NCI-H1105 treated with DMSO at 0.1 percent for 48 hours (cell line): Measurements from ENCODE around the gene CDC25C.

Source experiments
- DNase-seq: peaks from one replicate; lab custom pipeline; 2025; lab: John Stamatoyannopoulos, UW

The CDC25C gene

DNA sequence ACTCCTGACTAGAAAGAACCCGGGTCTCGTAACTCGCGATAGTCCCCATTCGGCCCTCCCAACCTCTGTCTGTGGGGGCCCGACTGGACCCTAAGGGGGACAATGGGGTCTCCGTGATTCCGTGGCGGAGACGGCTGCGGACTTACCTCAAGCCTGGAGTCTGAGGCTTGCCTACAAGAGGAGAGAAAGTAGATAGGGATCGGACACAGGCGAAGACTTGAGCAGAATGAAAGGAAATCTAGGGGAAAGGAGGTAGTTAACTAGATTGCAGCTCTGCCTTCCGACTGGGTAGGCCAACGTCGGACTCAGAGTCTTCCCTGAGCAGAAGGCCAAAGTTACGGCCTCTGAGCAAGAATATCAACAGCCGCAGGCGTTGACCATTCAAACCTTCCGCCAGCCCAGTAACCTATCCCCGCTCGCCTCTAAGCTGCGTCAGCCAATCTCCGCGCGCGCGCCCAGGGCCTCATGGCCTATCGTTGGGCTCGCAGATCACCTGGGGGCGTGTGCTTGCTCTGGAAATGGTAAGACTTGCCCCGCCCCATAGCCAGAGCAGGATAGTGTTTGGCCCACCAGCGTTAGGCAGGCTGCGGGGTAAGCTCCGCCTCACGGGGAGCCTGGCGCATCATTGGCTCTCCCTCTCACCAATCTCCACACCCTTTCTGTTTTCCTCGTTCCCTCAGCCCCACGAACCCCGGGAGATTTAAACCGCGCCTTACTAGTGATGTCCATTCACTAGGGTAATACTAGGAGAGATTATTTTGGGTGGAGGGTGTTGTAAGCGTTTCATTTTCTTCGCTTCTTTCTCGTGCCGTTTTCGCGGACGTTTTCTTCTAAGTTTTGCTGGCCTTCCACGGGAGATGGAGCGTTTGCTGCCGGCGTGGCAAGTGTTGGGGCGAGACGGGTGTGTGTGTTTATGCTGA is at the start of gene CDC25C:
TSS of gene CDC25C (minus strand) at position 356 of the 920 bp plus-strand sequence. CDS start 624 bp downstream, outside the sequence.
- DNase-seq: peak; percentile 94

DNA sequence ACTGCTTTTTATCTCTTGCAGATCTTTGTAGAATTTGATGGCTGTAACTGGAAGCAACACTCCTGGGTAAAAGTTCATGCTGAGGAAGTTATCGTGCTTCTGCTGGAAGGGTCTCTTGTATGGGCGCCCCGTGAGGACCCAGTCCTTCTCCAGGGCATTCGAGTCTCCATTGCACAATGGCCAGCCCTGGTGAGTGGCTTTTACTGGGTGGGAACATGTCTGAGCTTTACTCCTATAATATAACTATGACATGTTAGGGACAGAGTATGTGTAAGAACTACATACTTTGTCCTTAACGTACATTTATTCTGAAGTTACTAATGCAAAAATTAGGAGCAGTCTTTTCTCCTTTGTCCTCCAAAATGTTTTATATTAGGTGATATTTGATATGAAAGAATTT is 41.0 kb upstream of the CDC25C start:
- DNase-seq: no peak

DNA sequence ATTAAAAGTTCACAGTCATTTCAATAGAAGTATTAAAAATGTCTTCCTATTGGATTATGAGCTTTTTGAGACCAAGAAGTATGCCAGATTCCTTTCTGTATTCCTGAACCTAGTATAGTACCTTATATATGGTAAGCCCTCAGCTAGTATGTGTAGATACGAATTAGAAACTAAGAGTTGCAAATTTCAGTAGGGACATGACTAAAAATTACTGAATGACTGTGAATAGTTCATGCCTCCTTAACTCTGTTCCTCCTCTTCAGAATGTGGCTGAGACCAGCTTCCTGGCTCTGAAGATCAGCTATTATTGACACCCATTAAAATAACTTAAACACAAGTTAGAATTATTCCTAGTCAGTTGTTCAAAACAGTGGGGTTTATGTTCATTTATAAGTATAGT is 40.6 kb upstream of the CDC25C start:
- DNase-seq: no peak

DNA sequence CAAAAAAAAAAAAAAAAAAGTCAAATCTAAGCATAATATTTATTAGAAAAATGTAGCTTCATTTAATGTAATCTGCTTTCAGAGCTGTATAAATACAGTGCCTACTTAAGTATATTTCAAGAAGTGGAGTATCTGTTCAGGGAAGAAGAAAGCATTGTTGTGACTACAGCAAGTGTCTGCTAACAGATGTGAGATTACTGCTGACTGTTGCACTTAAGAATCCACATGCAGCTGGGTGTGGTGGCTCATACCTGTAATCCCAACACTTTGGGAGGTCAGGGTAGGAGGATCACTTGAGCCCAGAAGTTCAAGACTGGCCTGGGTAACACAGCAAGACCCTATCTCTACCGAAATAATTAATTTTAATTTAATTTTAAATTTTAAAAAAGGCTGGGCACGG is 39.9 kb upstream of the CDC25C start:
- no peak for DNase-seq

DNA sequence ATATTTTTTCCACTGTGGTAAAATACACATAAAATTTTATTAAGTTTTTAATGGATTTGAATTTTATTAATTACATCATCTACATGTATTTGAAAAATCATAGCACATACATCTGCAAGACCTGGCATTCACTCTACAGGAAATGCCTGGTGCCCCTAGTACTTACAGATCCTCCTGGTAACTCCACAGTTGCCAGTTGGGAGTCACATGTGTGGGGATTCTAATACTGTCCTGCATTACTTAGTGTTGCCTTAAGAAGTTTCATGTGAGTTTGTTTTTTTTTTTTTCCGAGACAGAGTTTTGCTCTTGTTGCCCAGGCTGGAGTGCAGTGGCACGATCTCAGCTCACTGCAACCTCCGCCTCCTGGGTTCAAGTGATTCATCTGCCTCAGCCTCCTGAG is 38.9 kb upstream of the CDC25C start:
- no peak for DNase-seq

DNA sequence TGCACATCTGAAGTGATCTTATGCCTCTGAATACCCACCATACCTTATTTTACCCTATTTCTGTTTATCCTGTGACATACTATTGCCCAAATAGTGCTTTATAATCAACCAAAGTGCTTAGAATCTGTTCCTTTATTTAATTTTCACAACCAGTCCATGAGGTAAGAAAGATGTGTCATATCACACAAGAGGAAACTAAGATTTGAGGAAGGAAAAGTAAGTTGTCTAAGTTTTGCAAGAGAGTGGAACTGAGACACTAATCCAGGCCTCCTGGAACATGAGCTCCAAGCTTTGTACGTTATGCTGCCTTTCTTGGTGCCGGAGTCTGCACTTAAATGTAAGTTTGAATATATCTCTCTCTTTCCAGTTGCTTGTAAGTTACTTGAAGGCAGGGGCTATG is 38.1 kb upstream of the CDC25C start:
- DNase-seq: no peak

DNA sequence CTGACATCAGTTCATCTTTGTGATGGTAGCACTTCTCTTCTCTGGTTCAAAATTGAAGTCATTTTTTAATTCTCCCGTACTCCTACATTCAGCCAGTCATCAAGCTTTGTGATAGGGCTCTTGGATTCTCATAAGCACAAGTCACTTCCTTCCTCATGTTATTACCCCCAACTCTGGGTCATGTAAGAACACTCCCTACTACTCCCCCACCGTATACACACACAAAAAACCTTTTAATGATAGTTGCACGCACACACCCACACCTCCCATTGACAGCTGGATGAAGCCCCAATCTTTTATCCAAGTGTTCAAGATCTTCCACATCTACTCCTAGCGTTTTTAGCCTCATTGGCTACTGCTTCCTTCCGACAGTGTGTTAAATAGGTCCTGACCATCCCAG is 37.7 kb upstream of the CDC25C start:
- DNase-seq: no peak

DNA sequence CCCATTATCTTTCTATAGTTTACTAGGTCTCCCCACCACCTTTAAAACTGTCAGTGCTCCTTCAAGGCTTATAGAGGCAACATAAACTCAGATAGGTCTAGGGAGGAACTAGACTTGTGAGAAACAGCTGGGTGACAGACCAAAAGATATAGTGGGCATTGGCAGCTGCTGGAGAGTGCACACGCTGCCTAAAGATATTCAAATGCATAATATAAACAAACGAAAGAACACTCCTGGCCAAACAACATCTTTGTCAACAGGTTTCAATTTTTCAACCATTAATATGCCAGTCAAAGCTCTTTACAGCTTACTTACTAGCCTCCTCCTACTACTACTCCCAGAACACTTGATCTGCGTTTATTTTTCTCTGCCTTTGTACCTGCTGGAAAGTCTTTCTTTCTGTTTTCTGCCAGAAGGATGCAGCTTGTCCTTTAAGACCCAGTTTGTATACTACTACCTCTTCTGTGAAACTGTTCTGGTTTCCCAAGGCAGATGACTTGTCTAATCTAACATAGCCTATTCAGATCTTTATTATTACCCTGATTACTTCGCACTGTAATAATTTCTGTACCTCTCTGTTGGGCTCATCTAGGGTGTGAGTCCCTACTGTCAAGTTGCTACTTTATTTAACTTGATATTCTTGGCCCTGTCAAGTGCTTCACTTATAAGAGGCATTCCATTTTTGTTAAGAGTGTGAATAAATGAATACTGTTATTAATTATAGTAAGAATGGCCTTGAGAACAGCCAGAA is 35.2 kb upstream of the CDC25C start:
- no peak for DNase-seq

DNA sequence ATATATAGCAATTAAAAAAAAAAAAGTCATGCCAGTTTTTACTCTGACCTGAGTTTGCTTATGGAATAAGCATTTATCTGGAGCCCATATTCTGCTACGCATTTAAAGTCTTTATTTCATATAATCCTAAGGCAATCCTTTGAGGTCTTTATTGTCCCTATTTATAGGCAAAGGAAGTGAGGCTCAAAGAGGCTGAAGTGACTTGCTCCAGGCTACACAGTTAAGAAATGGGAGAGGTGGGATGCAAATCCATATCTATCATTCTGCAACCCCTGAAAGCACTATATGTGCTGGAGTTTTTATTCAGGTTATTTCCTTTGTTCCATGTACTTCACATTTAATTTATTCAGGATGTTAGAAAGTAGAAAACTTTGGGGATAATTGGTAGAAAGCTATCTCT is 33.0 kb upstream of the CDC25C start:
- DNase-seq: no peak

DNA sequence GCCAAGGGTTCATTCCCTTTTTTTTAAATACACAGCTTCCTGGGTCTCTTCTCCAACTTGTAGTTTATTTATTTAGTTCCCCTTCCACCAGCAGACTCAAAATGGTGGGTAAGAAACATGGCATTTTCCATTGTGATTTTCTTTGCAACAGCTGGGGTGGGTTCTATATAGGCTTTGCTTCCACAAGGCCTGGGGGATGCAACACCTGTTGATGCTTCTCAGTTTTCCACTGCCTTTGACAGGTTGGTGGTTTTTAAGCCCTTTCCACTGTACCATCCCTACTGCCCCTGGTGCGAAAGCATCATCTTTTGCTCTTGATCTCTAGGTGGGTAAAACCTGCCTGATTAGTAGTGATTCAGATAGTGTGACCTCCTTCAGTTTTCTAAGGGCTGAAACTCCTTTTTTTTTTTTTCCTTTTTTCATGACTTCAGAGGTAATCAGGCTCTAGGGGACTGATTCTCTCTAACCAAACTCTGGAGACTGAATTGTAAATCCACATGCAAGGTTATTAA is 29.4 kb upstream of the CDC25C start:
- no peak for DNase-seq

DNA sequence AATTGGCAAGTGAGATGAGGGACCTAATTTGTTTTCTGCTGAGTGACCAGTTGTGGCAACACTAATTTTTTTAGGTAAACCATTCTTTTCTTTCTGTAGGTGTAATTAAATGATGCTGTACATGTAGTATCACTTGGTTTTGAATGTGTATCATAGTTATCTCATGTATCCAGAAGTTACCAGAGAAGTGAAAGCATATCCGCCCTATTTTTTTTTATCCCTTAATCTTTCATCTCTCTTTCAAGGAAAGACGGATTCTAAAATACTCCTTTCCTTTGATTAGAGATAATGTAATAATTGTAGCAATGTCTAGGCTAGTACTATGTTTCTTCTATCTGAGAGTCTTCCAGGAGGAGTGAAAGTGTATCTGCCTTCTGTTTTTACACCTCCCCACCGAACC is 28.0 kb upstream of the CDC25C start:
- DNase-seq: no peak

DNA sequence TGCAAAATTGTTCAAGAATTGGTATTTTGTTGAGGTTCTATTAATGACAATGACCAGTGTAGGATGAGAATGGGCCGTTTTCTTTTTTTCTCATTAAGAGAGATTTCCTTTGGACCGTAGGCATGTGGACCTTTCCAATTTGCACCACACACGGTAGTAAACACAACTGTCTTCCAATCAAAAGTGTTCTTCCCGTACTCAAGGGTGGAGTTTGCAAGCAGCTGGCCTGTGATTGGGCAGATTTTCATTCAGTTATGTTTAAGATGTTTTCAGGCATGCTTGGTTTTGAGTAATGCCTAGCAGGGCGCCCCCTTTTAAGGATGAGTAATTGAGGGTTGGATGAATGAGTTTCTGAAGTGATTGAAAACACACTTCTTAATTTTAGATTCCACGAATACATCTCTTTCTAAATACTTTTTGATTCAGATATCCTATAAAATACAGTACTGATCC is 23.3 kb upstream of the CDC25C start:
- no peak for DNase-seq

DNA sequence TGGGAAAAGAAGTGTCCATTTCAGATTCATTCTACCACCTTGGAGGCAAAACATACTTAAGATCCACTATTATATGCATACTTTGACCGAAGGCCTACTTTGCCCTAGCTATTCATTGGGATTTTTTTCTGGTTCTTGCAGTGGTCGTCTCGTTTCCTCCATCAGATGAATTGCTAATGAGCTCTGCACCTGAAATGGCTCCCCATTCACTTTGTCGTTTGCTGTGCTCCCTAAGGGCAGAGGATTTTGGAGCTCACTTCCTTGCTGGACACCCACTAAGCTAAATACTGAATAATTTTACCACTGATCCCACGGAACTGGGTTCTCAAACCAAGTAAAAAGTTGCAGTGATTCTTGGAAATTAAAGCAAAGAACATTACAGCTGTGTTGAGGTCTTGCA is 22.8 kb upstream of the CDC25C start:
- no peak for DNase-seq

DNA sequence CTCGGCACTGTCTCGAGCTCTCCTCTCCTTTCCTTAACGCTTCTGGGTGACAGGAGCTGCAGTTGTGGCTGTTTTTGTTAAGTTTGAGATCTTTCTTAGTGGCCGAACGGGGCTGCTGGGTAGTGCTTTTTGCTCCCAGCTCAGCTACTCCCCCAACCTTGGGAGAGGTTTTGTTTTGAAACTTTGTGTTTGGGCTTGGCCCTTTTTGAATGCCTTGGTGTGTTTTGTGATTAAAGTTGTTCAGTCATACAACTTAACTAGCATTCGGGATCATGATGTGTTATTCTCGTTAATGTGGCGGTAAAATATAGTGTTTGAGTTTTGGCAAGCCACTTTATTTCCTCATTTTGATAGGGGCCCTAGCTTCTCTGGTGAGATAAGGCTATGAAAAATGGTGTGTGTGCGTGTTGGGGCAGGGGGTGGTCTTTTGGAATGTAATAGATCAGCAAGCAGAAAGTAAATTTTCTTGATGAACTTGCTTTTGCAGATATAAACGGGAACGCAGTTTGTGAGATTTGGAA is 22.0 kb upstream of the CDC25C start:
- DNase-seq: no peak

DNA sequence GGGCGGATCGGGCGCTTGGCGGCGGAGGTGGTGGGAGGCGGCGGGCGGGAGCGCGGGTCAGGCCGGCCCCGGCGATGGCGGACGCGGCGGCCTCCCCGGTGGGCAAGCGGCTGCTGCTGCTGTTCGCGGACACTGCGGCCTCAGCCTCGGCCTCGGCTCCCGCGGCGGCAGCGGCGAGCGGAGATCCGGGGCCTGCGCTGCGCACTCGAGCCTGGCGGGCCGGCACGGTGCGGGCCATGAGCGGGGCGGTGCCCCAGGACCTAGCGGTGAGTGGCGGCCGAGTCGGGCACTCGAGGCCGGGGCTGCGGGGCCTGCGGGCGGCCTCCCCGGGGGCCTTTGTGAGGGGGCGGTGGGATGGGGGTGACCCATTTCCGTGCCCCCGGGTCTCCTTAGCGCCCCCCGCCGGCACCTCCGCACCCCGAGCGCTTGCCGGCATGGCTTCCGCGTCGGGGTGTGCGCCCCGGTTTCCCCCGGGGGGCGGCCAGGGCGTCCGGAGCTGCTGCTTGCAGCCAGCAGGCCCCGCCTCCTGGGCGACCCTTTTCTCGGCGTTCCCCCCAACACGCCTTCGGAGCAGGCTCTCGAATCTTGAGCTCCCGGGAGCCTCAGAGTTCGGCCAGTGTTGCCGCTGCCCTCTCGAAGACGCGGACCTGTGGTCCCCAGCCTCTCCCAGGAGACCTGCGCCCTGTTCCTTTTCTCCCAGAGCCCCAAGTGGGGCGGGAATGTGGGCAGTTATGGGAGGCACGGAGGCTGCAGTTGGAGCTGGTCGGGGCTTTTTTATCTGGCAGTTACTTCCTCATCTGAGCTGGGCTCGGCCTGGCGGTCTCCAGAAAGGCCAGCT is 21.3 kb upstream of the CDC25C start:
- DNase-seq: peak; percentile 28

DNA sequence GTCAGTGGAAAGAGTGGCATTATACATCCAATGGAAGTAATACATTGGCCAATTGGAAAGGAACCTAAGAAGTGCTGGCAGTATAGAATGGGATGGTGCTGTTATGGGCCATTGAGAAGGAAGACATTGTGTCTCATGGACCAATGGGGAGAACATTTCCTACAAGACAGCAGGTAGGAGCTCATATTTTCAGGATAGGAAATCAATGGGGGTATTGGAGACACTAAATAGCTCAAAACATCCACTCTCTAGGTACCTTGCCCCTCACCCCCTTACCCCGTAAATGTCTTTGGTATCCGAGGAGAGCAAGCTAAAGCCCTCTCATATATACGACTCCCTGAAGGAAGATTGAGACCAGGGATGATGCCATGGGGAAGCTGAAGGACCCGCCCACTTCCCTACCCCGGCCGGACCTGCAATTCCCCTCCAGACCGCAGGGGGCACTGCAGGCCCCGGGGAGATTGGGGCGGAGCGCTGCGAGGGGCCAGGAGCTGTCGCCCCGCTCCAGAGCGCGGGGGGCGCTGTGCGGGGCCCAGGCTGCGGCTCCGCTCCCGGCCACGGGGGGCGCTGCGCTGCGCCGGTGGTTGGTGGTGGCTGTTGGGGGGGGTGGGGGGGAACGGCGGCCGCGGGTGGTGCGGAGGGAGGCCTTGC is 20.6 kb upstream of the CDC25C start, which contains the start of gene KDM3B:
TSS of gene KDM3B (plus strand) at position 615 of the 651 bp plus-strand sequence. CDS start 111 bp downstream, outside the sequence.
- peak; percentile 65 for DNase-seq

DNA sequence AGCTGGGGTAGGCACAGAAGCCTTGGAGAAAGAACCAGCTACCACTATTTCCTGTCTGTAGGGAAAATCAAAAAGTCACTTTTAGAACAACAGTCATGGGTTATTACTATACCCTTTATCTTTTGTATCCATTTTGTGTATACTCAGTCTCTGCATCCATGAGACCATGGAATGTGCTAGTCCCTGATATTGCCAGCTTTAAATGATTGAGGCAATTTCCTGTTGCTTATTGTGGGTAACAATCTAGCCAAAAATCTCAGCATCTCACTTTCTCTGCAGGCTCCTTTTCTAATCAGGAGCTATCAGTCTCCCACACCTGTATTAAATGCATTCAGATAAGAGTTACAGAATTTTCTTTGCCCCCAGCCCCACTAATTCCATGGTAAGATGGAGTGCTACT is 19.9 kb upstream of the CDC25C start:
- no peak for DNase-seq

DNA sequence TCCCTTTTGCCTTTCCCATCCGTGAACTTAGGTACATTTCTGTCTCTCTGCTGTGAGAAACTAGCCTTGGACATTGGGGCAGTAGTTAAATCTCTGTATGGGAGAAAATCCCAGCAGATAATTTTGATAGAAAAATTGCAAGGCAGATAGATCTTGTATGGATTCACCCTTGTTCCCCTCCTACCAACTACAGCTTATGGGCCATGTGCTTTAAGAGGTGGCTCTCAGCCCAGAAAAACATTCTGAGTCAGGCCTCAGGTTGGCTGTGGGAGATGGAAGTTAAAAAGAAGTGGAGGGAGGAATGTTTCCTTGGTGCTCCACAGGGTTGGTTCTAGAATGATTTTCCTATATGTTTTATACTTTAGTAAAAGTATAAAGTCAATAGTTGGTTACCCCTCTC is 19.5 kb upstream of the CDC25C start:
- DNase-seq: no peak

DNA sequence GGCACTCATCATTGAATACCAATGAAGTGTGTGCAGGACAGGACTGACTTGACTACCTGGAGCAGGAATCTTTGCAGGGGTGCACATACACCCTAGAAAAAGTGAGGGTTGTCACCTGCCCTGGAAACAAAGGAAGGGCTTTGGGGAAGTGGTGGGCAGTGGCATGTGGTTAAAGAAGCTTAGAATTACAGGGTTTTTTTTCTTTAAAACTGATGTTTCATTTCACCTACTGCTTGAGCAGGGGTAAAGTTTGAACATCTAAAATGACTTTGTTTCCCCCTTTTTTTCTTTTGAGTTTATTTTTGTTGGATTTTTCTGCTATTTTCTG is 18.9 kb upstream of the CDC25C start:
- no peak for DNase-seq

DNA sequence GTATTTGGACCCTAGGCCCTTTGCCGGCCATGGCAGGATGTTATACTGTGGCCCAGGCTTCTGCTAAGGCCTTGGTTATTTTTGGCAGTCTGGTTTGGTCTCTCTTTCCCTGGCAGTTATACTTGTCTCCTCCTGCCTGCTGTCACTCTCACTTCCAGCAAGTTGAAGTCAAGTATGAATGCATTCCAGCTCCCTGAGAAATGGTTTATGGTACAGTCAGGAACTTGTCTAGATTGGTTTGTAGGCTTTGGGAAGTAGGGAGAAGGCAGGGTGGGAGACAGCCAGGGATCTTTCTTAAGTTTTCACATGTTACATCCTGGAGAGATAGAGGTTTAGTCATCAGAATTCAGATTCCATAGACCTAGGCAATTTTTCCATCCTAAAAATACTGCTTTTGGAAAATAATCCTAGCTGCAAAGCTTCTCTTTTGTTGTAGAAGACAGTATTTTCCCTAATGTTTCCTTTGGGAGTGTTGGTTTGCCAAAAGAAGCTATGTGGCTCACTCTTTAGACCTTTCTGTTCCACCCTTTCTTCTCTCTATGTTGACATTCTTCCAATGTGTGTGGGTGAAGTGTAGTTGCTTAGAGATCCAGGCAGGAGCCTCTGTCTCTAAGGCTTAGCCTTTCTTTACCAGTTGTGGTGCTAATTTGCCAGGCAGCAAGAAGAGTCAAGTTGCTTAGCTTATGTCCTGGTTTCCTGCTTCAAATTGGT is 18.4 kb upstream of the CDC25C start:
- no peak for DNase-seq

DNA sequence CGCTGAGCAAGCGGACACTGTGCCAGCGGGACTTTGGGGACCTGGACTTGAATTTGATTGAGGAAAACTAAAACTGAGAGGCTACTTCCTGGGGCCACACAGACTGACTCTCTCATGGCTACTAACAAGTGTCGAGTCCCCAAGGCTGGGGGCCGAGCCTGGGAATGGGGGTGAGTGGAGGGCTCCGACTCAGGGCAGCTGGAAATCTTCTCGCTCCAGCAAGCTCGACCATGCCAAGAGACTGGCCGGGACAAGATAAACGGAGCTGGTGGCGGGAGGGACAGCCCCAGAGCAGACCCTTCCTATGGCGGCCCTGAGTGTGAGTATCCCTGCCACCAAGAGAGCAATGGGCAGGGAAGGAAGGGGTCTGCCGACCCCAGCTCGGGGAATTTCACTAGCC is 15.3 kb upstream of the CDC25C start:
- DNase-seq: no peak
